GM19438 (cell line): ENCODE data around the gene TXNRD2.
"Not testable (repeated sequence)": the region's sequence is repeated elsewhere in the genome, so short reads cannot be mapped to it uniquely, and the experiment has no call there.

ENCODE experiments used
- ATAC-seq: cut with Tn5 transposase; IDR thresholded peaks from one replicate; pipeline ENCODE4 v1.9.1; 2021; ENCODE audit warnings: low read depth; ENCODE audit not compliant: unreplicated experiment

Gene TXNRD2

GRCh38 chr22:19910180-19910744 is 31.4 kb downstream of the TXNRD2 start:
- no peak for ATAC-seq

DNA sequence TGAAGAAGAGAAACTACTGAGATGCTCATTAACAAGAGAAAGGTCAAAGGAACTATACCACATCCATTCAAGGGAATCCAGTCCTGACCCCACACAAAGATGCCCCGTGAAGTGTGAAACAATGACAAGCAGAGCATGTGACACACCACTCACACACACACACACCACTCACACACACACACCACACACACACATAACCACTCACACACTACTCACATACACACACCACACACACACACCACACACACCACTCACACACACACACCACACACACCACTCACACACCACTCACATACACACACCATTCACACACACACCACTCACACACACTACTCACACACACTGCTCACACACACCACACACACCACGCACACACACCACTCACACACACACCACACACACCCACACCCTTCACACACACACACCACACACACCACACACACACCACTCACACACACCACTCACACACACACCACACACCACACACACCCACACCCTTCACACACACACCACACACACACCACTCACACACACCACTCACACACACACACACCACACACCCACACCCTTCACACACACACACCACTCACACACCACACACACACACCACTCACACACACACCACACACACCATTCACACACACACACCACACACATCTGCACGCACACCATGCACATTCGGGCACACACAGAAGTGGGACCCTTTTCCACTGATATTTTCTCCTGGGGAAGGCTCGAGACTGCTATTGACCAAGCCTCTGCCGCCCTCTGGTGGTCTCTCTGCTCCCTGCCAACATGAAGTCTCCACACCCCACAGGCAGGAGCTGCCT is 32.1 kb downstream of the TXNRD2 start:
- no peak for ATAC-seq

DNA sequence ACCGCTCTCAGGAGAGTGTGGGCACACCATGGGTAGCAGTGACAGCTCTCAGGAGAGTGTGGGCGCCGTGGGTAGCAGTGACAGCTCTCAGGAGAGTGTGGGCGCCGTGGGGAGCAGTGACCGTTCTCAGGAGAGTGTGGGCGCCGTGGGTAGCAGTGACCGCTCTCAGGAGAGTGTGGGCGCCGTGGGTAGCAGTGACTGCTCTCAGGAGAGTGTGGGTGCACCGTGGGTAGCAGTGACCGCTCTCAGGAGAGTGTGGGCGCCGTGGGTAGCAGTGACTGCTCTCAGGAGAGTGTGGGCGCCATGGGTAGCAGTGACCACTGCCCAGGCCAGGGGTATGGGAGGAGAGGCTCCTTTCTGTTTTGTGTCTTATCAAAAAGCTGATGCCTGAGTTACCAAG is 33.7 kb downstream of the TXNRD2 start:
- not testable (repeated sequence) for ATAC-seq

- not testable (repeated sequence) for ATAC-seq
Measured at GRCh38 chr22:19906864-19907263, 34.8 kb downstream of the TXNRD2 start.

DNA sequence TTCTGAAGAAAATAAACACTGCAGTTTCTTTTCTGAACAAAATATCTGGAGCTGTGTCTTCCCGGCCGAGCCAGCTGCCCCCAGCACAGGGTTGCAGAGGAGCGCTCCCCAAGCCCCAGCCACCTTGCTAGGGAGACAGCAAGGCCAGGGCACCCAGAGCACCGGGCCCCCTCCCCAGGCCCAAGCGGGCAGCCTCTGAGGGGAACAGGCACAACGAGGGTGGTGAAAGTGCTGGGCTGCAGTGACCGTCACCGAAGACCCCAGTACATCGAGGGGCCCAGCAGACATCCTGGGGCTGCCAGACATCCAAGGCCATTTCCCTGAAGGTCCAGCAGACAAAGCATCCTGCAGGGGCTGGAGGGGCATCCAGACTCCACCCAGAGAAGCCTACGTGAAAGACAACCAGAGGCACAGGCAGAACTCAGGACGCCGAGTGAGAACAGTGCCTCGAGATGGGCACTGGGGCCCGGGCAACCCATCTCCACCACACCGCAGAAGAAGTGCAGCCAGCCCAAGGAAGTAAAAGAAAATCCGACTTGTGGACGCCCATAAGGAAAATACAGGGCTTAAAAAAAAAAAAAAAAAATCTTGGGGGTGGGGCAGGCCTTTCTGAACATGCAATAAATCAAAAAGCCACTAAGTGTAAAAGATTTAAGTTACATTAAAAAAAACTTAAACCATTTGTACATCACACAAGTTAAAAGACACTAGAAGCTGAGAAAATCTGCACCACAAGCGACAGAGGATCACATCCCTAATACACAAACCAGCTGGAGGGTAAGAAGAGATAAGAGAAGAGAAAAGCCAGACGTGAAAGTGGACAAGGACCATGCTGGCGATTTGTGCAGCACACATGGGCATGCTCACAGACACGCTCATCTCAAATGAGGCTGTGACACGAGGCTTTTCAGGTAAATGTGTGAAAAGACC is 36.0 kb downstream of the TXNRD2 start:
- no peak for ATAC-seq

DNA sequence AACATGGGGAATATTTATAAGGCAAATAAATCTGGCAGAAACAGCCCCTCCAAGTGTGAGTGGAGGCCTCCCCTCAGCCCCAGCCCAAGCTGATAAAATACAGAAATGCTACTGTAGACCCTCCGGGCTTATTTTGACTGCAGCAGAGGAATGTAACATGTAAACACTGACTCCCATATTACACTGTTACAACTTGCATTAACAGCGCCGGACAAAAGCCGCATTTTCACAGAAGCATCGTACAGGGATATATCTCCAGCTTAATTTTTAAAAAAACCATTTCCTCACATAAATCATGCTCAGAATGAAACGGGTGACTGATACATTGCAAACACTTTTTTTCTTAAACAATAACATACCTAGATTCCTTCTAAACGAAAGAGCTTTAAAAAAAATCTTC is 36.7 kb downstream of the TXNRD2 start:
- no peak for ATAC-seq

DNA sequence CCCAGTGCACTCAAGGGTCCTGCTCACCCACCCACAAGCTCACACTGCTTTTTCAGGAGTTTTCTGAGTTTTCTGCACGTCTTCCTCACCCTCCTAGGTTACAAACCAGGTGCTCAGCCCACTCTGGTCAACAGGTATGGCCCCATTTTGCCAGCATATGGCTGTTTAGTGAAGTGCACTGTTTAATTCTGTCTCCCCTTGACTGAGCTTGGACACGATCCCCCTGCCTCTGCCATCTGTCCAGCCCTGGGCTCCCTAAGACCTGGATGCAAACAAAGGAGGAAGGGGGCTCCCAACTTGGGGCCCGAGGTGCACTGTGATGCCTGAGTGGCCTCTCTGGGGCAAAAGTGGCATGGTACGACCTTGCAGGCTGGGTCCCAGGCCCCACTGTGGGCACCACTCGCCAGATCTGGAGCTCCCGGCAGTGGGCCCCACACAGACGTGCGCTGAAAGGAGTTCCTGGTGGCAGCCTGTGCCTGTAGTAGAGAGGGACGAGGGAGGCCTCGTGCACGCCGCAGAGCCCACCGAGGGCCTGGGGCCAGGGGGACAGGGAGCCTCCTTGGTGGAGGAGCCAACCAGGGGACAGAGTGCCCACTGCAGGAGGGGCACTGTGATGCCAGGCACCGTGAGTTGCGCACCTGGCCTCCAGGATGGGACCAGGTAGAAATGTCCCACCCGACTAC is 37.3 kb downstream of the TXNRD2 start:
- ATAC-seq, result no peak

DNA sequence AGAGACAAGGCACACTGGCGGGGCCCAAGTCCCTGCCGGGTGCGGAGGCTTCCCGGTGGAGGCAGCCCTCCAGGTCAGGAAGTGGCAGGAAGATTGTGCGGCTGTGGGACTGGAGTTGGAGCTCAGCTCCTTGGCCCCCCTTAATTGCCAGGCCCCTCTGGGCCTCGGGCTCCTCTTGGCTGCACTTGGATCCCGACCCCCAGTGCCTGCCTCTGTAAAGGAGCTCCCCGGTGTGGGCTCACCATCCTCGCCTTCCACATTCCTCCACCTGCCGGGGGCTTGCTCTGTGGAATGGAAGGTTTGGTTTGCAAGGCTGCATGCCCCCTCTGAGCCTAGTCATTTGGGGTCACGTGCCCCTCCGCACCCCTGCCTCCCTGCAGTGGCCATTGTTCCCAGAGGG is 38.1 kb downstream of the TXNRD2 start:
- ATAC-seq, result no peak

GRCh38 chr22:19903031-19903430 is 38.6 kb downstream of the TXNRD2 start:
- ATAC-seq, result no peak

DNA sequence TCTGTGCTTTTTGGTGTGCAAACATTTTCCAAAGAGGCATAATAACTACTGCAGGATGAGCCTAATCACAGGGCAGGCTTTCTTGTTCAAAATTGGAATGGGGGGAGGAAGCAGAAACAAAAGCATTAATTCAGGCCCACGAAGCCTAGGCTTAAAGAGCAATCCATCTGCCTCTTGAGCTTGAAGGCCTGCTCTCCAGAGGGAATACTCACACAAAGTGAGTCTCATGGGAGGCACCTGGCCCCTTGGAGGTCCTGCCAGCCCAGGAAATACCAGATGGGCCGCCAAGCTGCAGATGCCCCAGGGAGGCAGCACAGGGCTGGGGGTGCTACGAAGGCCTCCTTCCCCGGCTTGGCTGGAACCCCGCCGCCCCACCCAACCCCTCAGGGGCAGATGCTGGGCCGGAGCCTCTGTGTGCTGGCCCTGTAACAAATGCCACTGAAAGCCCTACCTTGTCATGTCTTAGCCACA is 39.3 kb downstream of the TXNRD2 start:
- ATAC-seq, result no peak

GRCh38 chr22:19901577-19902244 is 39.9 kb downstream of the TXNRD2 start:
- ATAC-seq, result no peak

DNA sequence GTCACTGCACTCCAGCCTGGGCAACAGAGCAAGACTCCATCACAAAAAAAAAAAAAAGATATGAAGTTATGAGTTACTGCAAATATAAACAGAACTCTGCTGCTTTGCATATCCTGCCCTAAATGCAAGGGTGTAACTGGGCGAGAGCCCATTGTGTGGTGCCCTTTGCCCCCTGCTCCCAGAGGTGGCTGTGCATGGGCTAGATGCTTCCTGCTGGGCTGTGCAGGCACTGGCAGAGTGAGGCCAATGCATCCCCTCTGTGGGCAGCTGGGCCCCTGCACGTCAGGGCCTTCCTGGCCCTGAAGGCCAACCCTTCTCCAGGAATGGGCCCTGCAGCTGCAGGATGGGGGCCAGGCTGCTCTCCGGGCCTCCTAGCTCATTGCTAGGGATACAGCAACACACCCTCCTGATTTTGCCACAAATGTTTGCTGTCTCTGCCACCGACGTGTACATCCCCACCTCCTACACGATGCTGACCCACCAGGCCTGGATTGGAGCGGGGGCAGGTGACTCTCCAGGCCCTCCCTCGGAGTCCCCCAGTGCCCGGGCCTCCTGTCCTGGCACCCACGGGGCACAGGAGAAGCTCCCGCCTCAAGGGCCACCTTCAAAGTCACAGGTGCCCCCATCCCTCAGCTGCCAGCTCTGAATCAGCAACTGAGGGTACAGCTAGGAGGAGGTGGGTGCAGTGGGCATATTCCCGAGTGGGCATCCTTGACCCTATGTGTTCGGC is 40.7 kb downstream of the TXNRD2 start:
- no peak for ATAC-seq

DNA sequence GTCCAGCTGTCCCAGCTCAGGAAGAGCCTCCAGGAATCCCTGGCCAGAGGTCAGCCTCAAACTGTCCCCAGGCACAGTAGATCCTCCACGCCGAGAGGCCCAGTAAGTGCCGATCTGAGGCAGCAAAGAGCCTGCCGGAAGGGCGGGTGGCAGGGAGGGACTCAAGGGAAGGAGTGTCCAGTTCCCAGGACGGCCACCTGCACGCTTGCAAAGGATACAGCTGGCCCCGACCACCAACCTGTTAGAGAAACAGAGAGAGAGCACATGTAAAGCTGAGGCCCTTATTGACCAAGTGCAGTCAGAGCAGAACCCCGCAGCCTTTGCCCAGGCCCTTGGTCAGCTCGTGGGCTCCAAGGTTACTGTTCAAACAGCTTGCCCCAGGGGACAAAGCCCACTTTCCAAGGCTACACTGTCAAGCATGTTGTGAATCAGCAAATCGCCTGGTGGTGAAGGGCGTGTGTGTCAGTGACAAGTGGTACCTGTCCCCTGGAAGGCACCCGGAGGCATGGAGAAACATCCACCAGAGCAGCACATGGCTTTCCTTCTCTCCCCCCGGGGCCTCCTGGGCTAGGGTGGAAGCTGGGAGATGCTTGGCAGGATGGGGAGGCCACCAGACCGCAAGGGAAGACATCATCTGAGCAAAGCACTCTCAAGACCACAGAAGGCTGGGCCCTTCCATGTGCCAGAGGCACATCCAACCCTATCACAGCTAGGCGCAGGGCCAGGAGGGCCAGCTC is 42.6 kb downstream of the TXNRD2 start:
- ATAC-seq, result no peak

DNA sequence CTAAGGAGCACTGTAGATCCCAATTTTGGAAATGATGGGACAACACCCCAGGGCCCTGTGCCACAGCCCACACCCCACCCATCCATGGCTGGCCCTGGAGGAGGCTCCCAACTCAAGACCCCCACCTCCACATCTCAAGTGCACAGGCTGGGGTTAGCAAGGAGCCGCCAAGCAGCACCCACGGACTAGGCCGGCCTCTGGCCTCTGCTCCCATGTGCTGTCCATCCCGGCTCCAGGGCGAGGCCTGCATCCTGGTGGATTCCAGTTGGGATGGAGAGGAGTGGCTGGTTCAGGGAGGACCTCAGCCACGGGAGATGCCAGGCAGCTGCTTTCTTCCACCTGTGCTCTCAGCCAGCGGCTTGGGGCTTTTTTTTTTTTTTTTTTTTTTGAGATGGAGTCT is 43.5 kb downstream of the TXNRD2 start:
- no peak for ATAC-seq

GRCh38 chr22:19897726-19898125 is 43.9 kb downstream of the TXNRD2 start:
- ATAC-seq, result no peak

- ATAC-seq, result no peak
Measured at GRCh38 chr22:19896665-19897355, 44.8 kb downstream of the TXNRD2 start.

GRCh38 chr22:19895160-19895849 is 46.3 kb downstream of the TXNRD2 start:
- no peak for ATAC-seq

- no peak for ATAC-seq
Measured at GRCh38 chr22:19893363-19893762, 48.3 kb downstream of the TXNRD2 start.
